G401.6 (cell line): ENCODE measurements around the gene ALDH1L2.

ENCODE experiments used
- FAIRE-seq: peaks from 2 replicates; lab custom pipeline; 2012; peaks lifted over from hg19 to GRCh38; lab: Jason Lieb, UNC

Gene ALDH1L2

DNA sequence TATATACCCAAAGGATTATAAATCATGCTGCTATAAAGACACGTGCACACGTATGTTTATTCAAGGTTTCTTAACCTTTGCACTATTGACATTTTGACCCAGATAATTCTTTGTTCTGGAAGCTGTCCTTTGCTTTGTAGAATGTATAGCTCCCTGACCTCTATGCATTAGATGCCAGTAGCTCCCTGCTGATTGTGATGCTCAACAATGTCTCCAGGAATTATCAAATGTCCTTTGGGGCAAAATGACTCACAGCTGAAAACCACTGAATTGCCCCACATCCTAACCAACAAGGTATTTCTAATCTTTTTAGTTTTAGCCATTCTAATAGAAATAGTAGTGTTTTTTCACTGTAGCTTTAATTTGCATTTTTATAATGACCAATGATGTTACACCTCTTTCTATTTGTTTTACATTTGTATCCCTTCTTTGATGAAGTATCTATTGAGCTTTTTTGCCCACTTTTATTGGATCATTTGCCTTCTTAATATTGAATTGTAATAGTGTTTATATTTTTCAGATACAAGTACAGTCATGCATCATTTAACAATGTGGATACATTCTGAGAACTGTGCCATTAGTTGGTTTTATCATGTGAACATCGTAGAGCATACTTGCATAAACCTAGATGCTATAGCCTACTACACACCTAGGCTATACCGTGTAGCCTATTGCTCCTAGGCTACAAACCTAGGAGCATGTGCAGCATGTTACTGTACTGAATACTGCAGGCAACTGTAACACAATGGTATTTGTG, 108.5 kb downstream of the ALDH1L2 start:
- no peak for FAIRE-seq

DNA sequence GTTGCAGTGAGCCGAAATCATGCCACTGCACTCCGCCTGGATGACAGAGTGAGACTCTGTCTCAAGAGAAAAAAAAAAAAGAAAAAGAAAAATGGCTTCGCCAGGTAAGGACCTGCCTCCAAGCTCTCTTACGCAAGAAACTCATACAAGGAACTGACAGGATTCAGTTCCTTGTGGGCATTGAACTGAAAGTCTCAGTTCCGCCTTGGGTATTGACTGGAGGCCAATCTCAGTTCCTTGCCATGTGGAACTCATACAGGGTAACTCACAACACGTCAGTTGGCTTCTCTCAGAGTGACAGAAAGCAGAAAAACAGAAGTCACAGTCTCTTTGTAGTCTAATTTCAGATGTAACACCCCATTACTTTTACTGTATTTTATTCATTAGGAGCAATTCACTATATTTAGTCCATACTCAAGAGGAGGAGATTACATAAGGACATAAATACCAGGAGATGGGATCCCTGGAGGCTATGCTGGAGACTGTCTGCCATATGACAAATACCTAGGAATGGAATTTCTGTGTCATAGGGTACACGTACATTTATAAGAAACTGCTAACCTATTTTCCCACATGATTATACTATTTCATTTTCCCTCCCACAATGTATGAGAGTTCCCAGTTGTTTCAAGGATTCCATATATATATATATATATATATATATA, 109.5 kb downstream of the ALDH1L2 start:
- FAIRE-seq: no peak

DNA sequence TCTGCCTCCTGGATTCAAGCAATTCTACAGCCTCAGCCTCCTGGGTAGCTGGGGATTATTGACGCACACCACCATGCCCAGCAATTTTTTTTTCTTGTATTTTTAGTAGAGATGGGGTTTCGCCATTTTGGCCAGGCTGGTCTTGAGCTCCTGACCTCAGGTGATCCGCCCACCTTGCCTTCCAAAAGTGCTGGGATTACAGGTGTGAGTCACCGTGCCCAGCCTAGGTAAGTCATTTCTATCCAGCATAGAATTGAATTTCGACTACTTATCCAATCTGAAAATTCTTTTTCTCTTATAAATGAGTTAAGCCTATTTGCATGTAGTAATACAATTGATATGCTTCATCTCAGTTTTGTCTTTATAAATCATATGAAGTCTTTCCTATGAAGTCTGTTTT, 111.0 kb downstream of the ALDH1L2 start:
- FAIRE-seq: no peak

DNA sequence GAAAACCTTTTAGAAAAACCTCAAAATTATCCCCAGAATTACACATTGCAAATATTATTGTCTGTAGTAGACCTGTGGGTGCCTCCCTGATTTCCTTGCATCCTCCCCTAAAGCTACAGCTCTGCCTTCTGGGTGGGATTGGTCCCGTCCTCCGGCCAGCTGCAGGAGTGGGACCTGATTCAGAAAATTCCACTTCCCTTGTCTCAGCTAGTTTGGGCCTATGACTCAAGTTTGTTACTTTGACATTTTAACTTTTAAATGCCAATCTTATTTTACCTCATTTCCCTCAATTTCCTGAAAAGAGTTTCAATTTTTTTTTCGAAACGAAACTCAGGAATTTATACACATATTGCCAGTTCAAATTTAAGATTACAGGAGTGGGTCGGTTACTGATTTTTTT, 113.0 kb downstream of the ALDH1L2 start:
- no peak for FAIRE-seq
